C1 segment of cervical spinal cord (tissue), 14 donors: ENCODE results near the gene TMEM208.

ENCODE experiments used
- DNase-seq, 14 donors: peaks; one replicate each; lab custom pipeline; 2025; lab: John Stamatoyannopoulos, UW

The TMEM208 gene

DNA sequence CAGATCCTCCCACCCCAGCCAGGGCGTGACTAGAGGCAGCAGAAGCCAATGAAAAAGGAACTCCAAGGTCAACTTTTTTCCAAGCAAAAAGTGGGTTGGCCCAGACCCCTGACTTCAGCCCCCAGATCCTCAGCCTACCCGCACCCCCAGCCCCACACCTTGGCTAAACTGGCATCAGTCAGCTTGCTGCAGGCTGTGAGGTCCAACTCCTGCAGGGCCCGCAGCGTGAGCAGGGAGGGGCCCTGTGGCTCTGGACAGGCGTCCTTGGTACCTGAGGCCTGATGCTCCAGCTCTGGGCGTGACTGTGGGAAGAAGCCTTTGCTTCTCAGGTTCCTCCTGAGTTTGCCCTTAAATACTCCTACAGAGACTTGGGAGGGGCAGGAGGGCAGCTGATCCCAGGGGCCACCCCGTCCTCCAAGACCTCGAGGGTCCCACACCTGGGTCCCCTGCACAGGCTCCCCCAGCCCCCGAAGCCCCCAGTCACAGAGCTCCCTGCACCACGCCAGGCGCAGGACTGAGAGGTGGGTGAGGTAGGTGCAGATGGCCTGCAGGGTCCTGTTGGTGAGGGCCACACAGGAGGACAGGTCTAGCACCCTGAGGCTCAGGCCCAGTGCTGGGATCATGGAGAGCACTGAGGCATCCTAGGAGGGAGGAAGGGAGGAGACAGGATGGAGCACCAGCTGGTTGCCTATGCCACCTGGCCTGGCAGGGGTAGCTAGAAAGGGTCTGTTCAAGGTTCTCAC lies 18.6 kb upstream of the TMEM208 start:
- no peak for DNase-seq

GRCh38 chr16:67209565-67209964 lies 17.4 kb upstream of the TMEM208 start:
- no peak for DNase-seq

- no peak for DNase-seq
Observed at GRCh38 chr16:67210069-67210937, 16.6 kb upstream of the TMEM208 start.

DNA sequence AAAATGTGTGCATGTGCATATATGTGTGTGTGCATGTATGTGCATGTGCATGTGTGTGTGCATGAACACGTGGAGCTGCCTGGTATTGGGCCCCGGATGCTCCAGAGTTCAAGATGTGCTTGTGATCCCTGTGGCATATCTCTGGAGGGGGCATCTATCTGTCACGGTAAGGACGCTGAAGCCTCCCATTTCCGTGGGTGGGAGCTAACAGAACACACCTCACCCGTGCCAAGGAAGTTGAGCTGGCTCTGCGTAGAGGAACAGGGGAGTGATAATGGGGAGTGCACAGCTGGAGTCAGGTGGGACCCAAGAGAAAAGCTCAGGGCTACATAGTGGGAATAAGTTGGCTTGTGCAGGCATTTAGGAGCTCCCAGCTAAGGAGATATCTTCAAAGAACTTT lies 15.3 kb upstream of the TMEM208 start:
- no peak for DNase-seq

DNA sequence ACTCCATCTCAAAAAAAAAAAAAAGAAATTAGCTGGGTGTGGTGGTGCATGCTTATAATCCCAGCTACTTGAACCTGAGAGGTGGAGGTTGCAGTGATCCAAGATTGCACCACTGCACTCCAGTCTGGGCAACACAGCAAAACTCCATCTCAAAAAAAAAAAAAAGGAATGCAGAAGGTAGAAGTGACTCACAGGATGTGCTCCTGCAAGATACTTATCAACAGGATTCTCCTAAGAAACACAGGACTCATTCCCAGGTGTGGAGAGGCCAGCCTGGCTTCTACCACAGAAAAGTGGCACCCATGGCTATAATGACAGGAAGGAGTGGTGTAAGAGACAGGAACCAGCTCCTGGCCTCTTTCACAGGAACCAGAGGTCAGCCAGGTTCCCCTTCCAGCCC lies 14.2 kb upstream of the TMEM208 start:
- no peak for DNase-seq

DNA sequence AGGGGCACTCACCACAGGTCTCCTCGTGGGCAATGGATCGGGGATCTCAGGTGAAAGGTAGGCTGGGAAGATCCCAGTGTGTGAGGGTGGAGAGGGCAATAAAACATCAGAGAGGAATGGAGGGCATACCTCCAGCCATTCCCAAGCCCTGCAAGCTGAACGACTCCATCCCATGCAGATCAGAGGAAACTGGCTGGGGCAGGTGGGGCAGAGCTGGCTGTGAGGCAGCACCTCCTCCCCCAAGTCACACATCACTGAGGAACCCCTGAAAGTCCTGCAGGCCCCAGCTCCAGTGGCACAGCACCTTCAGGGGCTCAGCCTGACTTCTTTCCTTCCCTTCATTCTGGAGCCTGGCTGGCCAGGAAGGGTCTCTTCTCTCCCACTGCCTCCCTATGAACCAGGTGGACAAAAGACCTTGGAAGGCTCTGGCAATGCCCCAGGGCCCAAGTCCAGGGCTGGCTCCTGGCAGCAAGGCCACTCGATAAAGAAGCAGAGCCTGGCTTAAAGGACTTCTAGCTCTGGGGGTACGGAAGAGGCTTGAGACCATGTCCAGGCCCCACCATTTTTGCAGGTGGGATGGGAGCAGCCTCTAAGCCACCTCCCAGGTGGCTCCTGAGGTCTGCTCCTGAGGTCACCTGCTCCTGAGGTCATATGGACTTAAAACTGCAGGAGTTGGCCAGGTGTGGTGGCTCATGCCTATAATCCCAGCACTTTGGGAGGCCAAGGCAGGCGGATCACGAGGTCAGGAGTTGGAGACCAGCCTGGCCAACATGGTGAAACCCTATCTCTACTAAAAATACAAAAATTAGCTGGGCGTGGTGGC lies 13.5 kb upstream of the TMEM208 start:
- no peak for DNase-seq

GRCh38 chr16:67215706-67216105 lies 11.2 kb upstream of the TMEM208 start:
- no peak for DNase-seq

DNA sequence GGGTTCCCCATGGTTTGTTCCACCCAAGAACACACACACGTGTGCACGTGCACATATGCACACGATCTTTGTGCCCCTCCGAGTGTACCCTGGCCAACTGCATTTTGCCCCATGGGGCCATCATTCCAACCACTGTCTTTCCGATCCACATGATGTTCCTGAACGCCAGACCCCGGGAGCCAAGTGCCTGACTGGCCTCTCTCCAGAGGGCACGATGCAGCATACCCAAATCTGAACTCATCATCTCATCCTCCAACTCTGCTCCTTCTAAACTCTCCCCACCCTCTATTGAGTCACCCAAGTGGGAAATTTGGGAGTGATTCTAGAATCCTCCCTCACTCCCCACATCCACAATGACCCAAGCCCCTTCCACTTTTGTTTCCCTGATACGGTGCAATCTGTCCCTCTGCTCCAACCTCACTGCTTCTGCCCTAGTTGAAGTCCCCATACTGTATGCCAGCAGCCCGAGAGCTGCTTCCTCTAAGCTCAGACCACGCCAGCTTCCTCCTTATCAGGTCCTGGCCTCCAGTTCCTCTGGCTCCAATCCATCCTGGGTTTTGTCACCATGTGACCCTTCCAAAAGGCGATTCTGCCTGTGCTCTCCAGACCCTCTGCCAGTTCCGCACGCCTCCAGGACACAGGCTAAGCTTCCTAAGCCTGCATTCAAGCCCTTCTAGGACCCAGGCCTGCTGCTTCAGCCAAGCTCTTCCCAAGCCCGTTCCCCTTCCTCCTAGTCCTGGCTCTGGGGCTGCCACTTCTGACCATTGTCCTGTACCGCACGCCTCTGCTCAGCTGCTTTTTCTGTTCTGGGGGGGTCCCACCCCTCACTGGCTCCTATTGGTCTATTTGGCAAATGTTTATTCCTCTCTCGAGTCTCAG lies 10.1 kb upstream of the TMEM208 start:
- peak in 4 of 14 donors; percentile 10 to 23 (median 18) for DNase-seq

GRCh38 chr16:67223992-67224391 lies 2.9 kb upstream of the TMEM208 start:
- DNase-seq, result no peak

DNA sequence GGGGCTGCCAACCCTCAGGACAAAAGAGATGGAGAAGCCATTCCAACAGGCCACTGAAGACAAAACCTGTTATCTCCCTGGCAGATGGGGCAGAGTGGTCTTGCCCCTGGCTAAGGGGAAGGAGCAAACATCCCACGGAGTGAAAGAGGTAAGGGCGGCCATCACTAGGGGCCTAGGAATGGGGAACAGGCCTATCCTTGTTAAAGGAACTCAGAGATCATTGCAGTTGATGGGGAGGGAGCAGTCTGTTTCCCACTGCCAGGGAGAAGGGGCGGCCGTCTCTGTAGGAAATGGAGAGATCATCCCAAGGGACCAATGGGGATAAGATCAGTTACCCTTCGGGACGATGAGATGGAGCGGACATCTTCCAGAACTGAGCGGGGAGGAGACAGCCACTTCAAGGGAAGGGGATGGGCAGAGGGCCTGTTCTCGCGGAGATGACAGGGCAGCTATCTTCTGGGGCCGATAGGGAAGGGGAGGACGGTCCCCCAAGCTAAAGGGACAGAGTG lies 581 bp upstream of the TMEM208 start:
- DNase-seq, result no peak

DNA sequence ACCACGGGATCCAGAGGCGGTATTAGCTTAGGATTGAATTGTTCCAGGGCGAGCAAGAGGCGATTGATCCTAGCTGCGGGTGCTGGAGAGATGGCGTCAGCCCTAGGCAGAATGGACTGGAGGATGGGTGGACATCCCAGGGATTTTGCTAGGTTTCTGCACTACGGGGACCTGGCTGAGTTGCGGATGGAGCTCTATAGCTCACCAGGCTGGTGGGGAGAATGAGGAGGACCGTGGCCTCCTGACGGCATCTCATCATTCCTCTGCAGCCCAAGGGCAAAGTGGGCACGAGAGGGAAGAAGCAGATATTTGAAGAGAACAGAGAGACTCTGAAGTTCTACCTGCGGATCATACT lies 614 bp downstream of the TMEM208 start:
- DNase-seq, result no peak

GRCh38 chr16:67228034-67228785 lies 1.3 kb downstream of the TMEM208 start:
- no peak for DNase-seq

DNA sequence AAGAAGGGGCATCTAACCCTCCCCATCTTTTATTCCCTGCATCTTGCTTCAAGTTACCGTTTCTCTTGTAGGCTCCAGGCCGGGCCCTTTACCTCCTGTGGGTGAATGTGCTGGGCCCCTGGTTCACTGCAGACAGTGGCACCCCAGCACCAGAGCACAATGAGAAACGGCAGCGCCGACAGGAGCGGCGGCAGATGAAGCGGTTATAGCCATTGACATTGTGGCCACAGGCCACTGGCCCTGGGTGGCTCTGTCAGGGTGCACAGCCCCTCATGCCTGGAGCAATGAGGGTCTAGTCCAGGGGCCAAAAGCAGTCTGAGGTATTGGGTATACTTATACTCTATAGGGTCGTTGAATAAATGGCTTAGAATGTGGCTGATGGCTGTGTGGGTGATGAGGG lies 2.0 kb downstream of the TMEM208 start:
- DNase-seq, result no peak

DNA sequence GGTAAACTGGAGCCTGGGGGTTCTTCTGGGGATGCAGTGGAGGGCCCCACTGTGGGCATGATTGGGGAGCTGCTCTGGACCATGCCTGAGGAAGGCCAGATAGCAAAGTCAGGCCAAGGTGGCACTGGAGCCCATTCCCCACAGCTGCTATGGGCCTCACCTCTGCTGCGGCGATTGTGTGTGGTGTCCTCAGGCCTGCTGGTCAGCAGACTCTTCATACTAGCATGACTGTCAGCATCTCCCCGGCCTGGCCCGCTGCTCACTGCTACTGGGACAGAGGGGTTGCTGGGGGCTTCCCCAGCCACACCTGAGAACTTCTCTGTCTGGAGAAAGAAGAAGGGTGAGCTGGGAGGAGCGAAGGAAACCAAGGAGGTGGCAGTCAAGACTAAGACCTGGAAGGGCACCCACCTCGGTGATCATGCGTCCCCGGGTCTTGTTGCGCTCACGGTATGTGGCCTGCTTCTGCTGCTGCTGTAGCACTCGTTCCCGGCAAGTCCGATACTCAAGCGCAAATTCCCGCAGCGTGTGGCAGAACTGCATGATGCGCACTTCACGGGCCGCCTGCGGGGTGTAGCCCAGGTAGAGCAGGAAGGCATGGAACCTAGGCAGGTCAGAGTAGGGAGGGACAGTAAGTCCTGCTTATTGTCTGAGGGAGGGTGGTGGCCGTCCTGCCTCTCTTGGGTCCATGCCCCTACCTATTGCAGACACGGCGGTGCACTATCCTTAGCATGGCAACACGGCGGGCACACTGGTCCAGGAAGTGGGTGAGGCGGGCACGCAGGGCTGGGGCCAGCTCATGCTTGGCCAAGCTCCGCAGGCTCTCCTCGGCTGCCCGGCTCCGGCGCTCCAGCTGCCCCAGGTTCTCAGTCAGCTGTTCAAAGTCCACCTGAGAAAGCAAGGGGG lies 3.2 kb downstream of the TMEM208 start:
- no peak for DNase-seq

DNA sequence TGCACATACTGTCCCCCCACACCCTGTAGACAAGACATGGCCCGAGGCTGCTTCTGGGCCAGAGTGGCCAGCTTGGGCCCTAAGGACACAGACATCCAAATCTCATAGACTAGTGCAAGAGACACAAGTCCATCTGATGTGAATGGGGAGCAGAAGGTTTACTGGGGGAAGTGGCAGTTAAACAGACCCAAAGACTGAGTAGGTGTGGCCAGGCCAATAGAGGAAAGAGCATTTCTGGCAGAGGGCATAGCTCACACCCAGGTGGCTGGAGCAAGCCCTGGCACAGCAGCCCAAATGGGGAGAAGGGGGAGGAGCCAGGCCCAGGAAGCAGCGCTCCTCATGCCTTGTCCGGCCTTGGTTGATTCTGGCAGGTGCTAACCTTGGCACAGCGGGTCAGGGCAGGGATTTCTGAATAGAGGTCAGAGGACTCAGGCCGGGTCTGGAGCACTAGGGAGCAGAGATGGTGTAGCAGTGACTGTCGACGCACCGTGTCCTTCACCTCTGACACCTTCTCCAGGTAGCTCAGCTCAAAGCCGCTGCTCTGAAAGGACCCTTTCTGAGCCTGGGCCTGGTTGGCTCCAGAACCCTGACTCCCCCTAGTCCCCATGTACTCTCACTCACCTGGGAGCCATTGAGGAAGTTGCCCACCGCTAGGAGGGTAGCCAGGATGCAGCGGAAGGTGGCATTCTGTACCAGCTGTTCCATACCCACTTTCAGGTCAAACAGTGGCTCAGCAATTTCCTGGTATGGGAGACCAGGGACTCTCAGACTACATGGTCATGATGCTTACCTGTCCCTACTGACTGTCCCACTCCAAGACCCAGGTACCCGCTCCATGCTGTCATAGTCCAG lies 4.1 kb downstream of the TMEM208 start:
- DNase-seq, result no peak

- no peak for DNase-seq
Observed at GRCh38 chr16:67233596-67233995, 6.7 kb downstream of the TMEM208 start.

DNA sequence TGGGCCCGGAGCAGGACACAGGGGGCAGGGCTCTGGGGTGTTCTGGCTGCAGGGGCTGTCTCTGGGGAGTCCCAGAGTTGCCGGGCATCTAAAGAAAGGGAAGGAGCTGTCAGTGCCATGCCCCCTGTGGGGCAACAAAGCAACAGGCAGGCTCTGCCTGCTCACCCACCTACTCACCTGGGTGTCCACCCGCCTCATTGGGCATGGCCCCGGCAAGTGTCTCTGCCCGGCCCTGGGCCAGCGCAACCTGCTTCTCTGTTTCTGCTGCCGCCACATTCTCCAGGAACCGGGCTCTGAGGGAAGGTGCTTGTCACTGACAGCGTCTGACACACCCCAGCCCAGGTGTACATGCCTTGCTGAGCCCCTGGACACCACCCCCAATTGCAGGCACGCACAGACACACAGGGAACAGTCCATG lies 7.3 kb downstream of the TMEM208 start:
- no peak for DNase-seq
